ENCODE measurements around the gene NEK11.

GRCh38 chr3:131107637-131108433, 81.2 kb downstream of the NEK11 start:
- TF ChIP-seq CTCF (IDR thresholded peaks at IDR 0.05) (no peak), POLR2A (IDR thresholded peaks at IDR 0.05) (no peak)
